Embryonic facial prominence (tissue), 1 donor: ENCODE measurements around the gene SMPX.

Experiments
- DNase-seq: peaks from one replicate; pipeline ENCODE4 v3.0.0-alpha.2; 2016; ENCODE audit errors: extremely low spot score

Gene SMPX

GRCh38 chrX:21657318-21658151 is 100.4 kb downstream of the SMPX start:
- DNase-seq: no peak

- DNase-seq: no peak
Observed at GRCh38 chrX:21656587-21657317, 101.2 kb downstream of the SMPX start.
